ENCODE measurements around the gene NOTCH2NLA.
"Not testable (repeated sequence)": the region's sequence is repeated elsewhere in the genome, so short reads cannot be mapped to it uniquely, and the experiment has no call there.

The NOTCH2NLA gene

DNA sequence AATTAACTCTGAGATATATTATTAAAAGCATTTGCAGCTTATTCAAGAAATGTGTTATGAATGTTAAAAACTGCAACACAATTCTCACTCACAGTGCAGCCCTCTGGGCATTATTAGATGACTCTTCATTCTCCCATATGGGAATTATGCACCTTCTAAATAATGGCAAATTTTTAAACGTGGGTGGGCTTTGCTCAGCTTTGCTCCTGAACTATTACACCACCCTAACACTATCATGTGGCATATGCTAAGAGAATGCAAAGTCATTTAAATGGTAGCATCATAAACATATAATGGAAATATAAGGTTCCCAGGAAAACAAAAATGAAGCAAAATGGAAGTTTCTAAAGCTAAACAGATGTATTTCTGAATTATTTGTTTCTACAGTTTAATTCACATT, 61.5 kb downstream of the NOTCH2NLA start:
- DNase-seq, result not testable (repeated sequence)

DNA sequence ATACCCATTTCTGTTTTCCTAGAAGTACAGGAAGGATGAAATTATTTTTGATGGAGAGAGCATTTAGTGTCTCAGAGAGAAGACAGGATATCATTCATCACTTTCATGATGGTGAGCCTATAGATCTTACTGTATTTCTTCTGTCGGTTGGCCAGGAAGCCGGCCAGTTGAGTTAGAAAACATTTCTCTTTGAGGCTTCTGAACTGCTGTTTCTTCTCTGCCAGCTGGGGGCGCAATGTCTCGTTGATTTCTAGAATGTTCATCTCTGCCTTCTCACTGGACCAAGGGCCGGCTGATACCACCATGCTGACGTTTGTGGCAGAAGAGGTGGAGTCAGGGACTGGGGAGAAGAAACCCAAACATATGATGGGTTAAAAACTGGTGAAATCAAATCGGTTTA, 84.4 kb downstream of the NOTCH2NLA start, which contains the start of gene NBPF10:
TSS of gene NBPF10 (minus strand) at position 340 of the 400 bp plus-strand sequence. CDS start at position 305, 35 bp downstream.
- not testable (repeated sequence) for DNase-seq
